HEK293 (cell line): ENCODE data around the gene OR11H7.
"Not testable (repeated sequence)": the region's sequence is repeated elsewhere in the genome, so short reads cannot be mapped to it uniquely, and the experiment has no call there.

ENCODE experiments used
- CTCF ChIA-PET: fragments of 350-600 bp; formaldehyde crosslinking; extraction: SDS; loops from one replicate; lab custom pipeline; 2021; ENCODE audit warnings: antibody characterized with exemption; lab: Yijun Ruan, JAX
- POLR2A ChIA-PET: fragments of 300-600 bp; formaldehyde crosslinking; extraction: SDS; loops from one replicate; lab custom pipeline; 2020; ENCODE audit warnings: antibody characterized with exemption, inconsistent platforms; lab: Yijun Ruan, JAX
- H3K27ac ChIP-seq: fragments of 200-500 bp; sonication (Bioruptor generic); 2 replicates; pipeline ENCODE4 v1.5.1; 2014; ENCODE audit warnings: low read depth, low read length, control low read depth, inconsistent platforms; ENCODE audit errors: extremely low read depth
- H3K36me3 ChIP-seq, 2 experiments: fragments of 200-500 bp in 1 of 2; sonication (Bioruptor generic) in 1 of 2; 1 replicate in 1 of 2; 2 replicates in 1 of 2; pipeline ENCODE4 v1.5.1; 2014 to 2017; ENCODE audit warnings: inconsistent platforms in 2 of 2, low read length in 2 of 2; ENCODE audit not compliant: control insufficient read depth in 2 of 2, insufficient read depth in 1 of 2
- H3K4me1 ChIP-seq: fragments of 200-500 bp; sonication (Bioruptor generic); 2 replicates; pipeline ENCODE4 v1.5.1; 2014; ENCODE audit warnings: mild to moderate bottlenecking, low read length, inconsistent platforms; ENCODE audit not compliant: control insufficient read depth, insufficient read depth
- H3K4me3 ChIP-seq: 2 replicates; pipeline ENCODE4 v1.5.1; 2011; ENCODE audit warnings: low read depth, mild to moderate bottlenecking, control low read depth, low read length, moderate library complexity
- H3K9me3 ChIP-seq: fragments of 200-500 bp; sonication (Bioruptor generic); 2 replicates; pipeline ENCODE4 v1.5.1; 2014; ENCODE audit warnings: low read depth, low read length, inconsistent platforms; ENCODE audit not compliant: control insufficient read depth, insufficient read depth
- KLF10 ChIP-seq: fragments of 450-650 bp; IDR thresholded peaks from 2 replicates; pipeline ENCODE4 v1.5.1; 2018; ENCODE audit warnings: missing biosample characterization, mild to moderate bottlenecking, missing genetic modification characterization
- PRDM6 ChIP-seq: fragments of 450-650 bp; formaldehyde crosslinking; IDR thresholded peaks from 2 replicates; pipeline ENCODE4 v1.5.1; 2017; ENCODE audit warnings: missing biosample characterization, missing genetic modification characterization
- SALL2 ChIP-seq: fragments of 450-650 bp; formaldehyde crosslinking; IDR thresholded peaks from 2 replicates; pipeline ENCODE4 v1.5.0; 2017; ENCODE audit warnings: missing biosample characterization, mild to moderate bottlenecking, missing genetic modification characterization, borderline replicate concordance
- ZBTB20 ChIP-seq: fragments of 450-650 bp; formaldehyde crosslinking; IDR thresholded peaks from 2 replicates; pipeline ENCODE4 v1.5.1; 2016; ENCODE audit warnings: missing biosample characterization, missing genetic modification characterization
- ZBTB21 ChIP-seq: fragments of 450-650 bp; formaldehyde crosslinking; IDR thresholded peaks from 2 replicates; pipeline ENCODE4 v1.5.1; 2017; ENCODE audit warnings: missing biosample characterization, missing genetic modification characterization
- ZFP3 ChIP-seq: fragments of 450-650 bp; formaldehyde crosslinking; IDR thresholded peaks from 2 replicates; pipeline ENCODE4 v1.5.1; 2016; ENCODE audit warnings: low read depth, missing biosample characterization, missing genetic modification characterization
- ZNF133 ChIP-seq: fragments of 450-650 bp; formaldehyde crosslinking; IDR thresholded peaks from 2 replicates; pipeline ENCODE4 v1.5.1; 2016; ENCODE audit warnings: missing biosample characterization, missing genetic modification characterization
- ZNF155 ChIP-seq: fragments of 450-650 bp; formaldehyde crosslinking; IDR thresholded peaks from 2 replicates; pipeline ENCODE4 v1.5.1; 2016; ENCODE audit warnings: missing biosample characterization, missing genetic modification characterization
- ZNF221 ChIP-seq: fragments of 450-650 bp; formaldehyde crosslinking; IDR thresholded peaks from 2 replicates; pipeline ENCODE4 v1.5.1; 2017; ENCODE audit warnings: missing biosample characterization, missing genetic modification characterization, borderline replicate concordance
- ZNF548 ChIP-seq: fragments of 450-650 bp; formaldehyde crosslinking; IDR thresholded peaks from 2 replicates; pipeline ENCODE4 v1.5.1; 2016; ENCODE audit warnings: missing biosample characterization, missing genetic modification characterization
- ZNF707 ChIP-seq: fragments of 450-650 bp; formaldehyde crosslinking; IDR thresholded peaks from 2 replicates; pipeline ENCODE4 v1.5.1; 2016; ENCODE audit warnings: missing biosample characterization, missing genetic modification characterization
- ZSCAN16 ChIP-seq: fragments of 450-650 bp; formaldehyde crosslinking; IDR thresholded peaks from 2 replicates; pipeline ENCODE4 v1.5.1; 2016; ENCODE audit warnings: missing biosample characterization, missing genetic modification characterization
- TF ChIP-seq, protein P1 (sequence below): fragments of 450-650 bp; formaldehyde crosslinking; IDR thresholded peaks from 2 replicates; pipeline ENCODE4 v1.5.1; 2016; ENCODE audit warnings: missing biosample characterization, missing genetic modification characterization
- TF ChIP-seq, protein P2 (sequence below): fragments of 450-650 bp; formaldehyde crosslinking; IDR thresholded peaks from 2 replicates; pipeline ENCODE4 v1.5.1; 2016; ENCODE audit warnings: missing biosample characterization, missing genetic modification characterization

OR11H7 gene

DNA sequence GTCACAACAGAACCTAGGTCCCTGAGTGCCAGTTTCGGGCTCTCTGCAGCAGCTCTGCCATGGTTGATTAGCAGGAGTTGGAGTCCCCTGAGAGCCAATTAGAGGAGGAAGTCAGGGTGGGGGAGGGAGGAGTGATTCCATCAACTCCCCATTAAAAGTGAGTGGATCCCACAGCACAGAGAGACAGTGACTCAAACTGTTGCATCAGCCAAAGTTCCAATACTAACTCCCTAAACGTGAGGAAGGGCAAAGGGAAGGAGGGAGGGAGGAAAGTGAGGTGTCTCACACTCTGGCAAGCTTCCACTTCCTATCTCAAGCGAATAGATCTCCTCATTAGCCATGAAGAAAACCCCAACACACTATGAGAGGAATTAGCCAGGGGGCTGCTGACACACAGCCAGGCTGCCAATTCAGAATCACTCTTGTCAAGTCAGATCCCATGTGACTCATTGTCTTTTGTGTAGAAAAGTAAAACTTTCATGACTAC is 33.9 kb downstream of the OR11H7 start (continued):
- TF ChIP-seq, protein P1, sequence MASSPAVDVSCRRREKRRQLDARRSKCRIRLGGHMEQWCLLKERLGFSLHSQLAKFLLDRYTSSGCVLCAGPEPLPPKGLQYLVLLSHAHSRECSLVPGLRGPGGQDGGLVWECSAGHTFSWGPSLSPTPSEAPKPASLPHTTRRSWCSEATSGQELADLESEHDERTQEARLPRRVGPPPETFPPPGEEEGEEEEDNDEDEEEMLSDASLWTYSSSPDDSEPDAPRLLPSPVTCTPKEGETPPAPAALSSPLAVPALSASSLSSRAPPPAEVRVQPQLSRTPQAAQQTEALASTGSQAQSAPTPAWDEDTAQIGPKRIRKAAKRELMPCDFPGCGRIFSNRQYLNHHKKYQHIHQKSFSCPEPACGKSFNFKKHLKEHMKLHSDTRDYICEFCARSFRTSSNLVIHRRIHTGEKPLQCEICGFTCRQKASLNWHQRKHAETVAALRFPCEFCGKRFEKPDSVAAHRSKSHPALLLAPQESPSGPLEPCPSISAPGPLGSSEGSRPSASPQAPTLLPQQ, result peak; percentile 77
- TF ChIP-seq ZNF548 (tag by site-specific recombination) (no peak), ZNF155 (tag by site-specific recombination) (no peak), PRDM6 (no peak), ZSCAN16 (tag by site-specific recombination) (no peak), SALL2 (tag by site-specific recombination) (no peak), ZBTB21 (tag by site-specific recombination) (peak; percentile 61), ZFP3 (tag by site-specific recombination) (no peak)

DNA sequence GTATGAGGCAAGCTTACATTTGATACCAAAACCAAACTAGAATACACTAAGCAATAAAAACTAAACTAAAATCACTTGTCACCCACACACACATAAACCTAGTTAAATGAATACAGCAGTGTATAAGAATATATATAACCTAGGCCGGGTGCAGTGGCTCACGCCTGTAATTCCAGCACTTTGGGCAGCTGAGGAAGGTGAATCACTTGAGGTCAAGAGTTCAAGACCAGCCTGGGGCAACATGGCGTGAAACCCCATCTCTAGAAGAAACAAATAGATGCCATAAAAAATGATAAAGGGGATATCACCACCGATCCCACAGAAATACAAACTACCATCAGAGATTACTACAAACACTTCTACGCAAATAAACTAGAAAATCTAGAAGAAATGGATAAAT is 35.6 kb downstream of the OR11H7 start:
- H3K4me3 ChIP-seq, H3K4me1 ChIP-seq, H3K36me3 ChIP-seq, CTCF ChIA-PET, H3K27ac ChIP-seq, POLR2A ChIA-PET, H3K9me3 ChIP-seq: not testable (repeated sequence)

GRCh38 chr14:20274062-20274461 is 45.3 kb downstream of the OR11H7 start:
- peak; percentile 54; the same call in 1 of the 2 replicates for TF ChIP-seq ZNF133 (tag by site-specific recombination)
- TF ChIP-seq KLF10 (tag by site-specific recombination), result no peak
- TF ChIP-seq, protein P2, sequence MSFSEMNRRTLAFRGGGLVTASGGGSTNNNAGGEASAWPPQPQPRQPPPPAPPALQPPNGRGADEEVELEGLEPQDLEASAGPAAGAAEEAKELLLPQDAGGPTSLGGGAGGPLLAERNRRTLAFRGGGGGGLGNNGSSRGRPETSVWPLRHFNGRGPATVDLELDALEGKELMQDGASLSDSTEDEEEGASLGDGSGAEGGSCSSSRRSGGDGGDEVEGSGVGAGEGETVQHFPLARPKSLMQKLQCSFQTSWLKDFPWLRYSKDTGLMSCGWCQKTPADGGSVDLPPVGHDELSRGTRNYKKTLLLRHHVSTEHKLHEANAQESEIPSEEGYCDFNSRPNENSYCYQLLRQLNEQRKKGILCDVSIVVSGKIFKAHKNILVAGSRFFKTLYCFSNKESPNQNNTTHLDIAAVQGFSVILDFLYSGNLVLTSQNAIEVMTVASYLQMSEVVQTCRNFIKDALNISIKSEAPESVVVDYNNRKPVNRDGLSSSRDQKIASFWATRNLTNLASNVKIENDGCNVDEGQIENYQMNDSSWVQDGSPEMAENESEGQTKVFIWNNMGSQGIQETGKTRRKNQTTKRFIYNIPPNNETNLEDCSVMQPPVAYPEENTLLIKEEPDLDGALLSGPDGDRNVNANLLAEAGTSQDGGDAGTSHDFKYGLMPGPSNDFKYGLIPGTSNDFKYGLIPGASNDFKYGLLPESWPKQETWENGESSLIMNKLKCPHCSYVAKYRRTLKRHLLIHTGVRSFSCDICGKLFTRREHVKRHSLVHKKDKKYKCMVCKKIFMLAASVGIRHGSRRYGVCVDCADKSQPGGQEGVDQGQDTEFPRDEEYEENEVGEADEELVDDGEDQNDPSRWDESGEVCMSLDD, result no peak
- peak; percentile 74; the same call in 1 of the 2 replicates for TF ChIP-seq ZNF707 (tag by site-specific recombination)
- TF ChIP-seq, all 188 proteins: peak for 2
- H3K27ac ChIP-seq, result no peak overlapping the region
- CTCF ChIA-PET, result no interaction called here
- H3K36me3 ChIP-seq, result no peaks in the 10 kb centered on the region; a peak in 1 of 3 replicates
- no peaks in the 10 kb centered on the region for H3K9me3 ChIP-seq
- POLR2A ChIA-PET, result no interaction called here
- no peak overlapping the region for H3K4me3 ChIP-seq
- H3K4me1 ChIP-seq, result no peaks in the 10 kb centered on the region

DNA sequence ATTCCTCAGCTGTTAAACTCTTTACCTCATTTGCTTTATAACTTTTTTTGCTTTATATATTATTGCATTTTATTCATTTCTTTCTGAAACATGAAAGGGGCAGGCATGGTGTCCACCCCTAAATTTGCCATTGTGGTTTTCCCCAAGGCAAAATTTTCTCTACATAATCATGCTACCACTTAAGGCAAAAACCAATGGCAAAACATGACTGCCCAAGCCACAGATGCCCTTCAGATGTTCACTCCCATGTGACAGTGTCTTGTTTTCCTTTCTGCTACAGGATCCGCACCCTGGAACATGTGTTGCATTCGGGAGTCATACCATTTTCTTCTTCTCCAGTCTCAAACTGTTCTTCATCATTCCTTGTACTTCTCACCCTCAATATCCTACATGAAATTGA is 48.6 kb downstream of the OR11H7 start:
- no peaks in the 10 kb centered on the region for H3K9me3 ChIP-seq
- TF ChIP-seq ZNF221 (tag by site-specific recombination) (no peak), ZBTB20 (0 out of 2 replicates have a peak, but pooled peaks have one; percentile 15)
- CTCF ChIA-PET, result interaction anchor here (0.9 kb wide), 1 partner anchor 28 kb away, joined by 3 read pairs; the partner anchor contains the start of gene TTC5
- H3K4me1 ChIP-seq, result no peaks in the 10 kb centered on the region
- H3K4me3 ChIP-seq, result no peak overlapping the region
- no peaks in the 10 kb centered on the region; a peak in 1 of 3 replicates for H3K36me3 ChIP-seq
- POLR2A ChIA-PET, result no interaction called here
- H3K27ac ChIP-seq, result no peak overlapping the region
